ENCODE measurements around the gene ST6GAL1. TPM values are rescaled to one million over a fixed set of nuclear protein-coding genes. Genes with fewer than 3 reads are reported as not detected.
"Not testable (repeated sequence)": the region's sequence is repeated elsewhere in the genome, so short reads cannot be mapped to it uniquely, and the experiment has no call there.

The ST6GAL1 gene
- total RNA-seq, 1 donor from 2014 or later, result 61.8 TPM

DNA sequence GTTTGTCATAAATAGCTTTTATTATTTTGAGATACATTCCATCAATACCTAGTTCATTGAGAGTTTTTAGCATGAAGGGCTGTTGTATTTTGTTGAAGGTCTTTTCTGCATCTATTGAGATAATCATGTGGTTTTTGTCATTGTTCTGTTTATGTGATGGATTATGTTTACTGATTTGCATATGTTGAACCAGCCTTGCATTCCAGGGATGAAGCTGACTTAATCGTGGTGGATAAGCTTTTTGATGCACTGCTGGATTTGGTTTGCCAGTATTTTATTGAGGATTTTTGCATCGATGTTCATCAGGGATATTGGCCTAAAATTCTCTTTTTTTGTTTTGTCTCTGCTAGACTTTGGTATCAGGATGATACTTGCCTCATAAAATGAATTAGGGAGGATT, 124.1 kb downstream of the ST6GAL1 start:
- DNase-seq (ENCODE audit: low spot score); intact Hi-C loops (cut with DNase I): not testable (repeated sequence)

- DNase-seq (ENCODE audit: low spot score); intact Hi-C loops (cut with DNase I): not testable (repeated sequence)
Observed at GRCh38 chr3:187057803-187058202, 127.5 kb downstream of the ST6GAL1 start.

DNA sequence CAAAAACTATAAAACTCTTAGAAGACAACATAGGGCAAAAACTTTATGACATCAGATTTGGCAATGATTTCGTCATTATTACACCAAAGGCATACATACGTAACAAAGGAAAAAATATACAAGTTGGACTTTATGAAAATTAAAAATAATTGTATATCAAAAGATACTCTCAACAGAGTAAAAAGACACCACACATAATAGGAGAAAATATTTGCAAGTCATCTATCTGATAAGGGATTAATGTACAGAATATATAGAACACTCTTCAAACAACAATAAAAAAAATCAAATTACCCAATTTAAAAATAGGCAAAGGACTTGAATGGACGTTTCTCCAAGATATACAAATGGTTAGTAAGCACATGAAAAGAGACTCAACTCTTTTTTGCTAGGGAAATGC, 131.4 kb downstream of the ST6GAL1 start:
- intact Hi-C loops (cut with DNase I), result no loop called here

GRCh38 chr3:187062526-187063177, 132.3 kb downstream of the ST6GAL1 start:
- intact Hi-C loops (cut with DNase I), result no loop called here
- DNase-seq (ENCODE audit: low spot score), result no peak

More for the DNA sequence above, 131.4 kb downstream of the ST6GAL1 start:
- no peak for DNase-seq (ENCODE audit: low spot score)

DNA sequence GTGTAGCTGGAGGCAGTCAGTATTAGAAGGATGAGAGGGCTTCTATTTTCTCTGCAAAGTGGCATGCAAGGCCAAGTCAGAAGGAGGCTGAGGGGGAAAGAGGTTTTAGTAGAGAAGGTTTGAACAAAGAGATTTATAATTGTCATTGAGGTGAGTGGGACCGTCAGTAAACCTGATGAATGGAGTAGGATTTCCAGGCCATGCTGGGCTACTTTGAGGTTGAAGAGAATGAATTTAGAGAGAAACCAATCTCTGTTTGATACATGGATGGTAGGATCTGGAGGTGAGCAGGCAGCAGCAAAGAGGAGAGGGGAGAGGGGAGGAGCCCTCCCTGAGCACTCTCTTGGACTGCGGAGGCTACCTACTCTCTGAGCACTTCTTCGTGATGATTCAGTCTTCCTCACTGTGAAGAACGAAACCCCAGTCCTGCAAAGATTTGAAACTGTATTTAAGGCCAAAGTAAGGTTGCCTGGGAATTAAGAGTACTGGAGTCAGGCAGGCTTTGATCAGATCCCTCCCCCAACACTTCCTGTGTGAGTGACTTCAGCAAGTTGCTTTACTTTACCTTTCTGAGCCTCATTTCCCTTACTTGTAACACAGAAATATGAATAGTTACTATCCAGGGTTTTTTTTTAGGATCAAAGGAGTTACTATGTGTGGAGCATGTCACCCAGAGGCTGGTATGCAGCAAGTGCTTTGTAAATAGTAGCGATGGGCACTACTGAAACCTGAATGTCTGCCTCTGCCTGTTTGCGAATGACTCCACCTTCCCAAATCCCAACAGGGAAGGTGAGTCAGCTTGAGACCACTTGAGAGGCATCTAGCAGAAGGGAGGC, 133.2 kb downstream of the ST6GAL1 start:
- intact Hi-C loops (cut with DNase I), result no loop called here
- no peak for DNase-seq (ENCODE audit: low spot score)

- DNase-seq (ENCODE audit: low spot score), result no peak
- intact Hi-C loops (cut with DNase I), result no loop called here
Observed at GRCh38 chr3:187064210-187065115, 134.1 kb downstream of the ST6GAL1 start.

GRCh38 chr3:187066228-187066995, 136.1 kb downstream of the ST6GAL1 start:
- intact Hi-C loops (cut with DNase I), result no loop called here
- no peak for DNase-seq (ENCODE audit: low spot score)

GRCh38 chr3:187068787-187069186, 138.5 kb downstream of the ST6GAL1 start:
- intact Hi-C loops (cut with DNase I), result no loop called here
- DNase-seq (ENCODE audit: low spot score), result no peak

GRCh38 chr3:187069857-187070516, 139.7 kb downstream of the ST6GAL1 start:
- no peak for DNase-seq (ENCODE audit: low spot score)
- intact Hi-C loops (cut with DNase I), result no loop called here

DNA sequence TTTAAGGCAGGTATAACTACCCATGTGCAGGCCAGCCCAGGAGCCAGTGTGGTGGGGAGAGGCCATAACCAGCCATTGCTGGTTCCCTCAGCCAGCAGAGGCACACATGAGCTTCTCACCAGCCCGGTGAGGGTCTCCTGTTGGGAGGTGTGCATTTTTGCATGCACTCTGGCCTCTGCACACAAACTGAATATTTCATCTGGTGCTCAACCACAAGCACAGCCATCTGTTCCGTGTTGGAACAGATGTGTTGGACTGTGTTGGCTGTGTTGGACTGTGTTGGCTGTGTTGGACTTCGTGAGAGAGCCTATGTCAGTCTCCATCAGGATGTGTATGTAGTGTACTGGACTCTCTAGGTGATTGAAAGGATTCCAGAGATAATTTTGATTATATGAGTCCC, 141.8 kb downstream of the ST6GAL1 start:
- intact Hi-C loops (cut with DNase I), result no loop called here
- no peak for DNase-seq (ENCODE audit: low spot score)

- intact Hi-C loops (cut with DNase I), result no loop called here
- no peak for DNase-seq (ENCODE audit: low spot score)
Observed at GRCh38 chr3:187072511-187072910, 142.2 kb downstream of the ST6GAL1 start.

- intact Hi-C loops (cut with DNase I), result no loop called here
- no peak for DNase-seq (ENCODE audit: low spot score)
Observed at GRCh38 chr3:187073581-187074098, 143.3 kb downstream of the ST6GAL1 start.

DNA sequence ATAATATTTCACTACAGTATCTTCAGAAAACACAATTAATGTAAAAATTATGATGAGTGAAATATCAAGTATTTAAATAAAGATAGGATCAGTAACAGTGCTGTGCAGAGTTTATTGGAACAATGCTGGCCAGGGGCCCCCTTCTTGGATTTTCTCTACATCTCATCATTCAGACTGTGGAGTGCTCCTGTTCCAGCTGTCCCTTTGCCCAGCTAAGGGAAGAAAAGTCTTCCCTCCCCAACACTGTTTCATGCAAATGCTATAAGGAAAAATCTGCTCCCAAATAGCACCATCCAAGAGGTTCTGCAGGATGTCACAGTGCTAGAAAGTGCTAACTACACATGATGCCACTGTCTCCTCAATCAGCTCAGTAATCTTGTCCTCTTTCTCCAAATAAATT, 144.5 kb downstream of the ST6GAL1 start:
- intact Hi-C loops (cut with DNase I), result no loop called here
- no peak for DNase-seq (ENCODE audit: low spot score)

GRCh38 chr3:187076297-187076696, 146.0 kb downstream of the ST6GAL1 start:
- intact Hi-C loops (cut with DNase I), result no loop called here
- DNase-seq (ENCODE audit: low spot score), result no peak

DNA sequence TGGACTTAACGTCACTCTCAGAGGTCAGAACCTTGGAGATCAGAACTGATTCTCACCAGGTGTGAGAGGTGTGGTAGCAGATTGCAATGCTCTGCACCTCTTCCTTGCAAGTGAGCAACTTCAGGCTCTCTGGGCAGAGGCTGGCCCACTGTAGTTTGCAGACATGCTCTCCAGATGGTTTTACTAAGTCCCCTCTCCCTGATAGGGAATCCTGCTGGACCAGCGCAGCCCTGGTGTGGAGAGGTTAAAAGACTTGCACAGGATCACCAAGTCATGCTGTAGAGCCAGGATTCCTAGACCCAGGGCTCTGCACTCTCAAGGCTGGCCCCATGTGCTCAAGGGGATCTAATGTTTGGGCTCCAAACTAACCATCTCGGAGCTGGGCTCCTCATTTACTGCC, 146.8 kb downstream of the ST6GAL1 start:
- intact Hi-C loops (cut with DNase I), result no loop called here

DNA sequence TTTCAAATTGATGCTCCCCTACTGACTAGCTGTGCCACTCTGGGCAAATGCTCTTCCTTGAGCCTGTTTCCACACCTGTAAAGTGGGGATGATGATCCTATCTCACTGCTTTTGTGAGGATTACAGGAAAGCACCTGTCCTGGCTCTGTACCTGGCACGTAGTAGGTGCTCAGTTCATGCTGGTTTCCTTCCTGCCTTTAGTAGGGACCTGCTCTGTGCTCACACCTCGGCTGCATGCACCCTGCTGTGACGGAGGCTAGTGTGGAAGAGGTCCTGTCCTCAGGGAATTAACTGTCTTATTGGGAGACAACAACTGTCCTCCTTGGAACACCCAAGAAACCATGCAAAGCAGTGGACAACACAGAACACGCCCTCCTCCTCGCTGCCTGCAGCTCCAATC, 147.2 kb downstream of the ST6GAL1 start:
- intact Hi-C loops (cut with DNase I), result no loop called here
- no peak for DNase-seq (ENCODE audit: low spot score)

More for the DNA sequence above, 146.8 kb downstream of the ST6GAL1 start:
- DNase-seq (ENCODE audit: low spot score), result no peak

- no peak for DNase-seq (ENCODE audit: low spot score)
- intact Hi-C loops (cut with DNase I), result no loop called here
Observed at GRCh38 chr3:187079090-187080022, 149.0 kb downstream of the ST6GAL1 start.

All from cardiac septum (tissue), 1 donor.